ENCODE measurements around the gene LTC4S. TPM values are rescaled to one million over a fixed set of nuclear protein-coding genes. Genes with fewer than 3 reads are reported as not detected.

Gene LTC4S
- total RNA-seq, 2 experiments from 2014 or later: 0.39 to 0.42 TPM

- no peak overlapping the region for H3K4me3 Mint-ChIP-seq
- ChIA-PET POLR2A (no interaction called here), CTCF (interaction anchor here (0.6 to 2.2 kb wide), 3 partner anchors 10 to 545 kb away, joined by 3 to 11 read pairs (median 4); no protein-coding TSS in a partner anchor)
- intact Hi-C loops (cut with DNase I, micrococcal nuclease): no loop called here
- no peaks in the 10 kb centered on the region for H3K4me1 Mint-ChIP-seq
- no peaks in the 10 kb centered on the region for H3K27me3 Mint-ChIP-seq
- H3K36me3 Mint-ChIP-seq (ENCODE audit: low read depth): peaks cover 27% of the 10 kb centered on the region
- no peak overlapping the region for H3K27ac Mint-ChIP-seq
- DNase-seq (no peak), ATAC-seq (no peak)
- no peaks in the 10 kb centered on the region for H3K9me3 Mint-ChIP-seq (ENCODE audit: low read depth)
Measured at GRCh38 chr5:179812135-179812825, 18.5 kb downstream of the LTC4S start.

GRCh38 chr5:179812997-179813607, 19.3 kb downstream of the LTC4S start:
- no peak overlapping the region for H3K27ac Mint-ChIP-seq
- no peak overlapping the region for H3K4me3 Mint-ChIP-seq
- H3K9me3 Mint-ChIP-seq (ENCODE audit: low read depth): no peaks in the 10 kb centered on the region
- peaks cover under 1% of the 10 kb centered on the region for H3K27me3 Mint-ChIP-seq
- DNase-seq (no peak), ATAC-seq (no peak)
- POLR2A ChIA-PET: no interaction called here
- CTCF ChIA-PET: interaction anchor here (0.6 kb wide), 1 partner anchor 544 kb away, joined by 3 read pairs; no protein-coding TSS in a partner anchor
- peaks cover 3% of the 10 kb centered on the region for H3K4me1 Mint-ChIP-seq
- intact Hi-C loops (cut with DNase I, micrococcal nuclease): no loop called here
- H3K36me3 Mint-ChIP-seq (ENCODE audit: low read depth): peaks cover 27% of the 10 kb centered on the region

GRCh38 chr5:179814090-179814489, 20.3 kb downstream of the LTC4S start:
- no peaks in the 10 kb centered on the region for H3K9me3 Mint-ChIP-seq (ENCODE audit: low read depth)
- peaks cover 11% of the 10 kb centered on the region for H3K4me1 Mint-ChIP-seq
- ChIA-PET POLR2A (no interaction called here), CTCF (interaction anchor here (1.0 kb wide), 1 partner anchor 12 kb away, joined by 3 read pairs; no protein-coding TSS in a partner anchor)
- DNase-seq (no peak), ATAC-seq (no peak)
- intact Hi-C loops (cut with DNase I, micrococcal nuclease): no loop called here
- H3K27ac Mint-ChIP-seq: no peak overlapping the region
- H3K27me3 Mint-ChIP-seq: peaks cover 2% of the 10 kb centered on the region
- H3K4me3 Mint-ChIP-seq: no peak overlapping the region
- peaks cover 27% of the 10 kb centered on the region for H3K36me3 Mint-ChIP-seq (ENCODE audit: low read depth)

GRCh38 chr5:179815491-179816249, 21.9 kb downstream of the LTC4S start:
- Mint-ChIP-seq H3K4me3 (no peak overlapping the region), H3K9me3 (ENCODE audit: low read depth) (no peaks in the 10 kb centered on the region), H3K36me3 (ENCODE audit: low read depth) (peaks cover 22% of the 10 kb centered on the region), H3K27me3 (peaks cover 2% of the 10 kb centered on the region), H3K4me1 (peaks cover 21% of the 10 kb centered on the region), H3K27ac (no peak overlapping the region)
- no peak for ATAC-seq
- ChIA-PET CTCF (no interaction called here), POLR2A (no interaction called here)
- intact Hi-C loops (cut with DNase I, micrococcal nuclease): no loop called here
- no peak for DNase-seq

GRCh38 chr5:179816401-179816795, 22.6 kb downstream of the LTC4S start:
- DNase-seq (no peak), ATAC-seq (no peak)
- Mint-ChIP-seq H3K36me3 (ENCODE audit: low read depth) (peaks cover 19% of the 10 kb centered on the region), H3K9me3 (ENCODE audit: low read depth) (no peaks in the 10 kb centered on the region), H3K4me1 (peaks cover 21% of the 10 kb centered on the region), H3K4me3 (no peak overlapping the region), H3K27ac (no peak overlapping the region), H3K27me3 (peaks cover 2% of the 10 kb centered on the region)
- ChIA-PET CTCF (no interaction called here), POLR2A (no interaction called here)
- intact Hi-C loops (cut with DNase I, micrococcal nuclease): no loop called here

- H3K36me3 Mint-ChIP-seq (ENCODE audit: low read depth): peaks cover 18% of the 10 kb centered on the region
- no peak overlapping the region for H3K4me3 Mint-ChIP-seq
- intact Hi-C loops (cut with DNase I, micrococcal nuclease): no loop called here
- no peaks in the 10 kb centered on the region for H3K9me3 Mint-ChIP-seq (ENCODE audit: low read depth)
- ChIA-PET CTCF (interaction anchor here (0.6 to 1.0 kb wide), 2 partner anchors 9 to 142 kb away, joined by 3 to 4 read pairs; no protein-coding TSS in a partner anchor), POLR2A (no interaction called here)
- ATAC-seq: no peak
- H3K4me1 Mint-ChIP-seq: peaks cover 22% of the 10 kb centered on the region
- no peak for DNase-seq
- H3K27me3 Mint-ChIP-seq: peaks cover 2% of the 10 kb centered on the region
- no peak overlapping the region for H3K27ac Mint-ChIP-seq
Measured at GRCh38 chr5:179816796-179817469, 23.1 kb downstream of the LTC4S start.

GRCh38 chr5:179817470-179817840, 23.7 kb downstream of the LTC4S start:
- DNase-seq (no peak), ATAC-seq (no peak)
- peaks cover 18% of the 10 kb centered on the region for H3K36me3 Mint-ChIP-seq (ENCODE audit: low read depth)
- H3K4me1 Mint-ChIP-seq: peaks cover 27% of the 10 kb centered on the region
- ChIA-PET CTCF (interaction anchor here (0.6 to 1.0 kb wide), 2 partner anchors 9 to 142 kb away, joined by 3 to 4 read pairs; no protein-coding TSS in a partner anchor), POLR2A (no interaction called here)
- H3K27me3 Mint-ChIP-seq: peaks cover 2% of the 10 kb centered on the region
- no peak overlapping the region for H3K27ac Mint-ChIP-seq
- no peak overlapping the region for H3K4me3 Mint-ChIP-seq
- no peaks in the 10 kb centered on the region for H3K9me3 Mint-ChIP-seq (ENCODE audit: low read depth)
- intact Hi-C loops (cut with DNase I, micrococcal nuclease): no loop called here

GRCh38 chr5:179817890-179818745, 24.3 kb downstream of the LTC4S start:
- intact Hi-C loops (cut with DNase I, micrococcal nuclease): no loop called here
- DNase-seq: no peak
- Mint-ChIP-seq H3K4me1 (peaks cover 34% of the 10 kb centered on the region), H3K9me3 (ENCODE audit: low read depth) (no peaks in the 10 kb centered on the region), H3K27me3 (peaks cover 2% of the 10 kb centered on the region), H3K27ac (peak overlapping the region; percentile 58), H3K4me3 (peak overlapping the region; percentile 67), H3K36me3 (ENCODE audit: low read depth) (peaks cover 19% of the 10 kb centered on the region)
- no peak for ATAC-seq
- POLR2A ChIA-PET: no interaction called here
- CTCF ChIA-PET: interaction anchor here (0.6 to 1.0 kb wide), 2 partner anchors 8 to 143 kb away, joined by 3 to 4 read pairs; no protein-coding TSS in a partner anchor

GRCh38 chr5:179818746-179819295, 25.0 kb downstream of the LTC4S start:
- POLR2A ChIA-PET: no interaction called here
- peak overlapping the region; percentile 67 for H3K4me3 Mint-ChIP-seq
- intact Hi-C loops (cut with DNase I, micrococcal nuclease): loop anchor here in 1 of 2 experiments (1.0 kb wide), 1 partner anchor 121 kb away; the partner anchor contains the start of gene CANX

More at GRCh38 chr5:179818746-179819295, 25.0 kb downstream of the LTC4S start:
- Mint-ChIP-seq H3K4me1 (peaks cover 37% of the 10 kb centered on the region), H3K36me3 (ENCODE audit: low read depth) (peaks cover 26% of the 10 kb centered on the region), H3K27me3 (peaks cover 2% of the 10 kb centered on the region), H3K9me3 (ENCODE audit: low read depth) (no peaks in the 10 kb centered on the region), H3K27ac (peak overlapping the region; percentile 72)
- CTCF ChIA-PET: interaction anchor here (1.0 to 2.2 kb wide), 2 partner anchors 9 to 18 kb away, joined by 3 to 10 read pairs; no protein-coding TSS in a partner anchor
- peak; percentile 93 for DNase-seq
- ATAC-seq: peak; percentile 68

Measured in activated CD4-positive, alpha-beta T cell treated with anti-CD3 and anti-CD28 coated beads for 36 hours (primary cell).